NCI-H1694 (cell line): Measurements from ENCODE around the gene HSPA8.
A peak's percentile ranks its signal among the peaks of the same experiment; 100 is the strongest.
"Not testable (repeated sequence)": the region's sequence is repeated elsewhere in the genome, so short reads cannot be mapped to it uniquely, and the experiment has no call there.

ENCODE experiments used
- DNase-seq: peaks from one replicate; lab custom pipeline; 2025; lab: John Stamatoyannopoulos, UW

The HSPA8 gene

DNA sequence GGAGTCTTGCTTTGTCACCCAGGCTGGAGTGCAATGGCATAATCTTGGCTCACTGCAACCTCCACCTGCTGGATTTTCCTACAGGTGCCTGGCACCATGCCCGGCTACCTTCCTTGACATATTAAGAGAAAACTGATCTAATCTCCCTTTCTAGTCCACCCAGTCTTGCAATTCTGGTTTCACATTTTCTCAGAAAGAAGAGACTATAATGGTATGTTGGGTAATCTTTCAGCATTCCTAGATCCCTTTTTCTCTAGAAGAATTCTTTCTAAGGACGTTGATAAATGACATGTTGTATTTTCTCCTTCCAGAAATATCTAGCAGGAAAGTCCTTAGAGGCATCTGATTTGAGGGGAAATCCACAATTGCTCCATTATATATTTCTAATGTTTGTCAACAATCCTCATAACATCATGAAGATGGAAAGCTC lies 10.4 kb upstream of the HSPA8 start:
- no peak for DNase-seq

DNA sequence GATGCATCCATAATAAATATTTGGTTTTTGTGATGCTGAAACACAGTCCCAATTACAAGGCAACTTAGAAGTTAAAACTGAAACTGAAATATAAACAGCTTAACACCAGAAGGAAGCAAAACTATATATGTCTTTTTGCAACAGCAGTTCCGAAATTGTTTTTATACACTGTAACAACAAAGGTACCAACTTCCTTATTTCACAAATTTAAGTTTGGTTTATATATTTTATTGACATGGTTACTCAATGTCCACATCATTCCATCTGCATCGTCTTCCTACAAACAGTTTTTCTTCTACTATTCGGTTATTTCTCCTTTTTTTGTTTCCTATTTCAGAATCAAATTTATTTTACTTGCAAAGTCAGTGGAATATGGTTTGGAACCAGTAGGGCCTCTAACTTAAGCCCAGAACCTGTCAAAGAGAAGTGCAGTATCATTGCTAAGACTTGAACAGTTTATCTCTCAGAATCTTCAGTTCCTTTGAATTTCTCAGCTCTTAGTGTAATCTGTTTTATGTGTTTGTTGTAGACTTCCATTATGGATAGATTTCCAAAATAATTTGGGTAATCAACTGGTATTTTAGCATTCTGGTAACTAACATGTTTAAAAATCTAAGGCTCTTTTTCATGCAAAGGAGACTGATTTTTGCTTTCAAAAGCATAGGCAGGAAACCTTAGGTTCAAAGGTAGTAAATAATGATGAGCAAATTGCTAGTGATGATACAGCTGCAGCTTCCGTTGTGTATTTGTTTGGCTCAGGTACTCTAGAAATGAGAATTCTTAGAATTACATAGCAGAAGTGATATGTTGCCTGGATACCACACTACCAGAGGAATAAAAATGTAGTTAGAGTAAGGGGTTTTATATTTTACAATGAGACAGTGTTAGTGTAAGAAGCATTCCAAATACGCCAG lies 8.2 kb upstream of the HSPA8 start:
- DNase-seq: no peak

DNA sequence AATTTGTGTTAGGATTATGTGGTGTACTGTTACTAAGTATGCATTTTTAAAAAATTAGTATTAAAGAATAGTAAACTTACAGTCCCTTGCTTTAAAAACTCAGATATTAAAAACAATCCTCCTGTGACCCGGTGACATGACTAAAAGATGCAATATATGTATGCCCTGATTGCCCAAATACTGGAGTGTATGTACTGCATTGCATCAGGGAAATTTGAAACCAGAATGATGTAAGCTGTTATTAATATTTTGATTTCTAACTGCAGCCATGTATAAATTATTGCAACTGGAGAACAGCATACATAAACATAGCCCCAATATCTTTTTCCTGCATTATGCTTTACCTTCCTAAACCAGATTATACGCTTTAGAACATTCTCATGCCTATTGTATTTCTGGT lies 3.7 kb upstream of the HSPA8 start:
- peak; percentile 22 for DNase-seq

DNA sequence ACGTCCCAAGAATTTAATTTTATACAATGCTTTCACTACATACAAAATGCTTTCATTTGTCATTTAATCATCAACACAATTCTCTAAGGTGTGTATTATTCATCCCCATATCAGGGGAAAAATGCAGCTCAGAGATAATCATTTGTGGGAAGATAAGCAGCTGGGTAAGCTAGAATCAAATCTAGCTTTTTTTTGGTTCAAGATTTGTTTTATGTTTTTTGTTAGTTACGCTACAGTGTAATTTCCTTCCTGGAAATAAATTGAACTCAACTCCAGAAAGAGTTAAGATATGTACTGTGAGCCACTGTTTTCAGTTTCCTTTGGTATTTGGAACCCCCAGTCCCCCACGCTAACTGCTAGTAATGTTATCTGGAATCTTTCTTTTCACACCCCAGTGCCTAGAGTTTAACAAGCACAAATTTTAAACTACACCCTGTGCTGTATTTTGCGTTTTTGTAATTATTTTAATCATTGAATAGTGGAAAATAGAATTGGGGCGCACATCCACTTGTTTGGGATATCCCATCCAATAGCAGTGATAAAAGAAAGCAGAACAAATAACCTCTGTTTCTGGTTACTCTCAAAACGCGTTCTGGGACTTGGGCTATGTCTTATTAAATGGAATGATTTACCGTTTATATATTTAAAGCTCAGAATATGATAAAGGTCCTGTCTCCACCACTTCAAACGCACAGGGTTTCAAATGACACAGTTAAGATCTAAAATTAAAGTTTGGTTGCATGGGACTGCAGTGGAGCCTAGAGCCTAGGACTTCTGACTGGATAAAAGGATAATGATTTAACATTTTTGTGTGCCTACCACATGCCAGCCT lies 2.1 kb upstream of the HSPA8 start:
- DNase-seq: no peak

DNA sequence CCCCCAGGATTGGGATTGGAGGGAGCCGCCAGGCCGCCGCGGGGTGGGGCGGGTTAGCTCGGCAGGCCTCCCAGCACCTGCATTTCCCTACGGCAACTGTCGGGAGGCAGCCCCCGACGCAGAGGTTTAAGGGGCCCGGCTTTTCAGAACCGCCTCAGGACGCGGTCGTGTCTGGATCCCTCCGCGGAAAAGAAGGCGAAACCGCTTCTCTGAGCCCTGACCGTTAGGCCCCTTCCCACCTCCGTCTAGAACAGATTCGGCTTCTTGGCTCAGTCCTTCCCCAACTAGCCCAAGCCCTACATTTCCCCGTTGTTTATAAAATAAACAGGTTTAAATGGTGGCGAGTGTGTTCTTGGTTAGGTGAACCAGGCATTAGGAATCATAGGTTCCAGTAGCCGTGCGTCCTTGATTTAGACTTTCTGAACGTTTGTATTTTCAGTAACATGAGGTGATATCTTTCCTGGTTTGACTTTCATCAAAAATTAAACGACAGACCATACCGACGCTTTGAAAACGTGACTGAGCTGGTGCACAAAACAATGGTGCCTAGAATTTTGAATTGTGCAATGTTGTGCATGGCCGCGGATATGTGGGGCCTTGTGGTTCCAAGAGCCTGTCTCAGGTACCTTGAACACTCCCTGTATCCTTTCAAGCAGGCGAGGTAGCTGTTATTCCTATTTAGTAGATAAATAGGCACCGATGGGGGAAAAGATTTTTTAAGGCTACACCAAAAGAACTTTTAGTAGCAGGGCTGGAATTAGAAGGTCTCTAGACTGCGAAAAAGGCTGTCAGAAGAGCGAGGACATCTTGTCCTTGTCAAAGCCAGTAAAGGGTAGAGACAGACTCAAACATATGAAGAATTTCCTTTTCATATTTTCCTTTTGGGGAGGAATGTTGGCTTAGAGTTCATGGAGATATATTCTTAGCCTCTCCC lies 1.2 kb upstream of the HSPA8 start:
- peak; percentile 21 for DNase-seq

DNA sequence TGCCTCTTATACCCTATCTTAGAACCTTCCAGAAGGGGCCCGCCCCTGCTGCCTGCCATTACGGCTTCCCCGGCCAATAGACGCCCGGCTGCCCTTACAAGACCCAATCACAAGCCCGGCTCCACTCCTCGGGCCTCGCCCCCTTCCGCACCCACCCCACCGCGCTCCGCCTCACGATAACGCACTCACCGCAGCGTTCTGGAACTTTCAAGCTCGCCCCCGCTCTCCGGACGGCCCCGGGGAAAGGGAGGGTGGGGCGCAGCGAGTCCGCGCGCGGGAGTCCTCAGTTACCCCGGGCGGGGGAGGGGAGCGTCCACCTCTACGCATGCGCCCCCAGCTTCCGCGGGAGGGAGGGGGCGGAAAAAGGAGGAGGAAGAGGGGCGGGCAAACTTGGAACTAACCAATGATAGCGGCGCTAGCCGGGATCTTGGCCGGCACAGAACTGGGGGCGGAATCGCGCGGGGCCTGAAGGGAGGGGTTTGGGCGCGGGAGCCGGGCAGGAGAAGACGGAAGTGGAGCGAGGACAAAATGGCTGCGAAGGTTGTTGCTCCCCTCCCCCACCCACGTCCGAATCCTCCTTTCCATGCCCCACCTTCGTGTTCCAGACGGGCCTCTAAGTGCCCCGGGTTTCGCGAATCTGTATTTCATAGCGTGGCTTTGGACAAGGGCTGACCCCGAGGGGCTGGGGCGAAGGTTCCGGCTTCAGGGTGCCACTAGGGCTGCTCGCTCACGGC lies 389 bp upstream of the HSPA8 start:
- peak; percentile 88 for DNase-seq

DNA sequence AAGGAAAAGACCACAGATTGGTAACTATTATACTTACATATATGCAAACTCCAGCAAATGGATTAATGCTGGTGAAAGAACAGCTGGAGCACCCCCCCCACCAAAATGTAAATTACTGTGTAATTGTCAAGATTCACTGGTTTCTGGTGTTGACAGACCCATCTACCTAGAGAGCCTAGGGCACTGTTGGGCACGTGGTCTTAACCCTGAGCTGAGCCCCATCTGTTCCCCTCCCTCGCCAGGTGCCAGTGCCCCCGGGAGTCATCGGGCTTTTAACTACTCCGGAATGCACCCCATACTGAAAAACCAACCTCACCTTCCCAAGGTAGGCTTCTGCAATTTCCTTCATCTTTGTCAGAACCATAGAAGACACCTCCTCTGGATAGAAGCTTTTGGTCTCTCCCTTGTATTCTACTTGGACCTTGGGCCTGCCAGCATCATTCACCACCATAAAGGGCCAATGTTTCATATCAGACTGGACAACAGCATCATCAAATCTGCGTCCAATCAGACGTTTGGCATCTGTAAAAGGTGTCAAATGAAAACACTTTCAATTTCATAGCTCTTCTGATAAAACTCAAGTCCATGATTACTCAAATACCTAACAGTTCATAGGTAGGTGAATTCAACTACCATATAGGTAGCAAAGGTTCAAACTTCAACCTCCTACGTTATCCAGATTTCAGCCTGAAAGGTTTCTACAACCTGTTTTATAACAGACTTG lies 1.5 kb downstream of the HSPA8 start:
- DNase-seq: peak; percentile 1

DNA sequence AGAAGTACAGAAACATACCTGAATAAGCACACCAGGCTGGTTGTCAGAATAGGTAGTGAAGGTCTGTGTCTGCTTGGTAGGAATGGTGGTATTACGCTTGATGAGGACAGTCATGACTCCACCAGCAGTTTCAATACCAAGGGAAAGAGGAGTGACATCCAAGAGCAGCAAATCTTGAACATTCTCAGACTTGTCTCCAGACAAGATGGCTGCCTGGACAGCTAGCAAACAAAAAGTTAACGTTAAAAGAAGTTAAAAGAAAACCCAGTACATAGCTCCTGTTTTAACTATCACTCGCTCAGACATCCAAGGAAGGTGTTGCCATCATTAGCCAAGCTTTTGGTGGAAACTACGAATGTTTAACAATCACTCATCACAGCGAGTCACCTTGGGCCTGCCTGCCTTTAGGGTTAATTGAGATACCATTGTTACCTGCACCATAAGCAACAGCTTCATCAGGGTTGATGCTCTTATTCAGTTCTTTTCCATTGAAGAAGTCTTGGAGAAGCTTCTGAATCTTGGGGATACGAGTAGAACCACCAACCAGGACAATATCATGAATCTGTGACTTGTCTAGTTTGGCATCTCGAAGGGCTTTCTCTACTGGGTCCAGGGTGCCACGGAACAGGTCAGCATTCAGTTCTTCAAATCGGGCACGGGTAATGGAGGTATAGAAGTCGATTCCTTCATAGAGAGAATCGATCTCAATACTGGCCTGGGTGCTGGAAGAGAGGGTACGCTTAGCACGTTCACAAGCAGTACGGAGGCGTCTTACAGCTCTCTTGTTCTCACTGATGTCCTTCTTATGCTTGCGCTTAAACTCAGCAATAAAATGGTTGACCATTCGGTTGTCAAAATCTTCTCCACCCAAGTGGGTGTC lies 2.7 kb downstream of the HSPA8 start:
- DNase-seq: not testable (repeated sequence)

DNA sequence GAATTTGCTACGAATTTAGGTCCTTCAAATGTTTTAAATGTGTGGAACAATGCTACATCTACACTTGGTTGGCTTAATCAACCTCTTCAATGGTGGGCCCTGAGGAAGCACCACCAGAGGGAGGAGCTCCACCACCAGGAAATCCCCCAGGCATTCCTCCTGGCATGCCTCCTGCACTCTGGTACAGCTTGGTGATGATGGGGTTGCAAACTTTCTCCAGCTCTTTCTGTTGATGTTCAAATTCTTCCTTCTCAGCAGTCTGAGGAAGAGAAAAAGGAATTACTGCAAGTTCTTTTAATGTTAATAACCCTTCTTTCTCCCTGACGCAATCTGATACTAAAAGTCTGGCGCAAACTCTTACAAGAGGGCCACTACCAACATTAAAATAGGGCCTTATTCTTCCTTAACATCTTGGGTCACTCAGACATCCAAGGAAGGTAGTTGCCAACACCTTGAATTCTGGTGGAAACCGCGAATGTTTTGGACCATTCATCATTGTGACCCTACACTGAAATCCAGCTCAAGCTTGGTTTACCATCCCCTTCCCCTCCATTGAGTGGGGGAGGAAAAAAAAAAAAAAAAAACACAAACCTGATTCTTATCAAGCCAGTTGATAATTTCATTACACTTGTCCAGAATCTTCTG lies 4.2 kb downstream of the HSPA8 start:
- DNase-seq: no peak

DNA sequence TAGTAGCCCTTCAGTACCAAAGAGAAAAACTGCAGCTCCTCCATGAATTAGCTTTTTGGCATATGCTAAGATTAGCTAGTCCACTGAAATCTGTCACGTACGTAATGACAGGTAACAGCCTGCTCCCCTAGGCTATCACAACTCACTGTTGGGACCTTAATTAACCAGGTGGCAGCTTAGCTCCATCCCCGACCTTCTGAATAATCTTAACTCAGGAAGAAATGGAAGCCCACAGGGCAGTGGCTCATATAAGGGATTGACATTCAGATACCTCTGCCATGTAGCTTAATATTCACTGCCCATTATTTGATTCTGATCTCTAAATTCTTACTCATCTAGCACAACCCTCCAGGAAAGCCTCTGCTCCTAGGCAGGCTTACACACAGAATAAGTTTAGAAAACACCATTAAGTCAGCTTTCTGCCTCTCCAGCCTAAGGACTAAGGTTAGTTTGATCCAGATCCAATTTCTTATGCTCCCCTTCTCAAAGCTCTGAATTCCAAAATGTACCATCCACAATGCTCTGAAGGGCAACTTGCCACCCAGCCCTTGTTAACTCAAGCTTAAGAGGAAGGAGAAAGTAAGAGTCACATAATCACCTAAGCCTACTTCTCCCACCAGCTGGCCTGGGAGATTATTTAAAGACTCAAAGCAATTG lies 5.0 kb downstream of the HSPA8 start:
- DNase-seq: no peak

DNA sequence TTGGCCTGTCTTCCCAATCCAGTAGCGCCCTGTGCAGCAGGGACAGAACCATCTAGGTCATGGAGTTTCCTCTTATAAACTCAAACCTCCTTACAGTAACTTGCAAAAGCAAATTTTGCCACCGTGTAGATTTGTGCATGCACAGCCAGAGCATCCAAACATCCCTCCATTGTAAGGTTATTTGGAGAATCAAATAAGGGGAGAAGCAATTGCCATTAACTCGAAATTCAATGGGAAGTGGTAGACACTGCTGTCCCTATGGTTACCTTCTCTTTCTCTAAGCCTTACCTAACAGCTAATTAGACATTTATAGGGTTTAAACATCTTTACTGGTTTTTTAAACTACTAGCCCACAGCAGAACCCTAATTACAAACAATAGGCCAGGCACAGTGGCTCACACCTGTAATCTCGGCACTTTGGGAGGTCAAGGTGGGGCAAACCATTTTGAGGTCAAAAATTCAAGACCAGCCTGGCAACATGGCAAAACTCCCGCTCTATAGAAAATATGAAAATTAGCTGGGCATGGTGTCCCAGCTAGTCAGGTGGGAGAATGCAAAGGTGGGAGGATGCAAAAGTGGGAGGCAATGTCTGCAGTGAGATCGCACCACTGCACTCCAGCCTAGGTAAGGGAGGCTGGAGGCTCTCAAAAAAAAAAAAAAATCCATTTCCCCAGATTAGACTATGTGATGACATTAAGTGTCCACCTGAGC lies 6.6 kb downstream of the HSPA8 start:
- no peak for DNase-seq

DNA sequence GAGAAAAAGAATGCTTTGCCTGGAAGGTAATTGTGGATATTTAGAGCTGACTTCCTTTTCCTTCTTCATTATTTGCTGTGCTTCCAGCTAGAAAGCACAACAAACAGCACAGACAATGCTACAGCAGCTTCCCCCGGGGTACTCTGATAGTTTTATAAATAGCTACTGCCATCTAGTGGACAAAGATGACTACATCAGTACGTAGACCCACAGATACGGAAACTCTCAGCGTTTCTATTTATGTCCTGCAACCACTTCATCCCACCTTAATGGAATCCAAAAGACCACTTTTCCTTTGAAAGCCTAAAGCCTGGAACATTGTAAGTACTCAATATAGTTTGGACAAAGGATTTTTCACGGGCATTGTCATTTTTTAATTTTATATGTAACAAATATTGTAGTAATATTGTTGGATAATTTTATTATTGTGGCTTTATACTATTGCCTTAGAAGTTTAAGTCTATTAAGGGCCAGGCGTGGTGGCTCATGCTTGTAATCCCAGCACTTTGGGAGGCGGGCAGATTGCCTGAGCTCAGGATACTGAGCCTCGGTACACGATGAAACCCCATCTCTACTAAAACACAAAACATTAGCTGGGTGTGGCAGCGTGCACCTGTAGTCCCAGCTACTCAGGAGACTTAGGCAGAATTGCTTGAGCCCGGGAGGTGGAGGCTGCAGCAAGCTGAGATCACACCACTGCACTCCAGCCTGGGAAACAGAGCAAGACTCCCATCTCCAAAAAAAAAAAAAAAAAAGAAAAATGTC lies 7.5 kb downstream of the HSPA8 start:
- peak; percentile 20 for DNase-seq

DNA sequence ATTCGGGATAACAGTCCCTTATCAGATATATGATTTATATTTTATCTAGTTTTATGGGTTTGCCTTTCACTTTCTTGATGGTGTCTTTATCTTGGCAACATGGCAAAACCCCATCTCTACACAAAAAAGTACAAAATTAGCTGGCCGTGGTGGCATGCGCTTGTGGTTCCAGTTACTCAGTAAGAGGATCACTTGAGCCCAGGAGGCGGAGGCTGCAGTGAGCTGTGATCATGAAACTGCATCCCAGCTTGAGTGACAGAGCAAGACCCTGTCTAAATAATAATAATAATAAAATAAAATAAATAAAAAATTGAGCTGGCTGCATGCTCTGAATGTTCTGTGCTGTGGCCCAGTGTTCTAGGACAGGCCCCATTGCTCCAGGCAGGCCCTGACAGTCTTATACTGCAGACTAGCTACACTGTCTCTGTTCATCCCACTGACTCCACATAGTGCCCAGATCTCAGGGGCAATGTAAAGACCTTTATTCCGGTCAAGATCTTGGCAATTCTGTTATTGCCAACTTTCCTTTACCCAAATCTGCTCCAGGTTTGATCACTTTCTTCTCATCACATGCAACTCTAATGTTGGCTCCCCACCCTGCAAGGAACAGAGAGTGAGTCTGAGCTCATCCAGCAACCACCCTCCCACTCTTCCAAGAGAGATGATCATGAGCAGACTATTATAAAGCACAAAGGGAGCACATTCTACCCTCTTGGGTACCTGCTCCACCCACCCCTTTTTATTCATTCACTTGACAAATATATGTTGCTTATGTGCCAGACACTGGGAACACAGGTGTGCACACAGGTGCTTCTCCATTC lies 8.8 kb downstream of the HSPA8 start:
- DNase-seq: no peak

DNA sequence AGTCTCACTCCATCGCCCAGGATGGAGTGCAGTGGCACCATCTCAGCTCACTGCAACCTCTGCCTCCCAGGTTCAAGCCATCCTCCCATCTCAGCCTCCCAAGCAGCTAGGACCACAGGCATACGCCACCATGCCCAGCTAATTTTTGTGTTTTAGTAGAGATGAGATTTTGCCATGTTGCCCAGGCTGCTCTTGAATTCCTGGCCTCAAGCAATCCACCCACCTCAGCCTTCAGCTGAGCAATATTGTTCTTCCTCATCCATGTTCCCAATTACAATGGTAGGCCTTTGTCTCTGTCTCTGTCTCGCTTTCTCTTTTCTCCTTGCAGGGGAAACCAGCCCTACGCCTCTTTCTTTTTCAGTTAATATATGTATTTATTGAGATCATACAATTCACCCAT lies 10.3 kb downstream of the HSPA8 start:
- DNase-seq: no peak

DNA sequence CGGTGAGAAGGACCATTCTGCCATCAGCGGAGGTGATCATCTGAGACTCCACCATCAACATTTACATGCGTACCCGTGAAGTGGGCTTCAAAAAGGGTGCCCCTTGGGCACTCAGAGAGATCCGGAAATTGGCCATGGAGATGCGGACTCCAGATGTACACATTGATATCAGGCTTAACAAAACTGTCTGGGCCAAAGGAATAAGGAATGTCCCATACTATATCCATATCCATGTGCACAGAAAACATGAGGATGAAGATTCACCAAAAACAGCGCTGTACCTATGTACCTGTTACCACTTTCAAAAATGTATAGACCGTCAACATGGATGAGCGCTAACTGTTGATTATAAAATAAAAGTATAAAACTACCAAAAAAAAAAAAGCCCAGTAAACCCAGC lies 10.8 kb downstream of the HSPA8 start:
- DNase-seq: no peak

DNA sequence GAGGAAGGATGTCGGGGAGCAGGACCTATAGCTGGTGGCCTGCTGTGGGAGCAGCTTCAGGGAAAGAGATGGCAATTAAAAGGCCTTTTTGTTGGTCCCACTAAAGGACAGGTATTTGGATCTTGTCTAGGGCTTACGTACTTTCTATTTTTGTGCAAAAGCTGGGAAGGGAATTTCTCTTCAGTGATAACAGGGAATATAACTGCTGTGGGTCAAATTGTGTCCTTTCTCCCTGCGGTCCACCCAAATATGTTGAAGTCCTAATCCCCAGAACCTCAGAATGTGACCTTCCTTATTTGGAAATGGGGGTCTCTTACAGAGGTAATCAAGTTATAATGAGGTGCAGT lies 14.0 kb downstream of the HSPA8 start:
- DNase-seq: no peak
